IMR-90 (cell line): ENCODE results near the gene SV2B. TPM values are rescaled to one million over a fixed set of nuclear protein-coding genes. Genes with fewer than 3 reads are reported as not detected.

Experiments used
- ATAC-seq: fragments of 200-7000 bp; cut with Tn5 transposase; 2 replicates; pipeline ENCODE4 v1.9.1; 2020; ENCODE audit warnings: low read depth, mild to moderate bottlenecking, moderate library complexity
- BruUV-seq: library from RNA; stranded (reverse); fragments of 400-500 nt; replicated peaks from 2 replicates; lab custom pipeline; 2021; lab: Mats Ljungman, UMichigan
- CTCF ChIA-PET: fragments of 300-600 bp; formaldehyde crosslinking; extraction: SDS; loops from one replicate; lab custom pipeline; 2021; ENCODE audit warnings: antibody characterized with exemption; lab: Yijun Ruan, JAX
- POLR2A ChIA-PET: fragments of 300-600 bp; sonication (Branson Sonifier 250); formaldehyde crosslinking; loops from one replicate; lab custom pipeline; 2022; ENCODE audit warnings: antibody characterized with exemption; ENCODE audit not compliant: unreplicated experiment; lab: Charles Lee
- DNase-seq: peaks from one replicate; pipeline ENCODE4 v3.0.0; 2013
- H2AFZ ChIP-seq: replicated peaks from 2 replicates; pipeline ENCODE3; 2013; ENCODE audit warnings: low read length, mild to moderate bottlenecking; ENCODE audit not compliant: poor library complexity
- H2AK5ac ChIP-seq: 2 replicates; pipeline ENCODE4 v1.6.1; 2013; ENCODE audit warnings: low read depth, low read length, inconsistent platforms
- H2AK9ac ChIP-seq: replicated peaks from 2 replicates; pipeline ENCODE3; 2013; ENCODE audit warnings: mild to moderate bottlenecking, low read depth, low read length, moderate library complexity; ENCODE audit not compliant: poor library complexity
- H2BK120ac ChIP-seq: 2 replicates; pipeline ENCODE4 v1.6.1; 2013; ENCODE audit warnings: low read depth, low read length, inconsistent platforms
- H2BK15ac ChIP-seq: 3 replicates; pipeline ENCODE4 v1.6.1; 2013; ENCODE audit warnings: low read depth, low read length, inconsistent platforms
- H2BK20ac ChIP-seq: 2 replicates; pipeline ENCODE4 v1.6.1; 2013; ENCODE audit warnings: low read depth, mild to moderate bottlenecking, inconsistent platforms, low read length, moderate library complexity
- H2BK5ac ChIP-seq: 2 replicates; pipeline ENCODE4 v1.6.1; 2013; ENCODE audit warnings: mild to moderate bottlenecking, low read depth, low read length, inconsistent platforms; ENCODE audit not compliant: poor library complexity, severe bottlenecking
- H3K14ac ChIP-seq: replicated peaks from 2 replicates; pipeline ENCODE4 v1.6.1; 2013; ENCODE audit warnings: low read depth, low read length, inconsistent platforms
- H3K18ac ChIP-seq: 2 replicates; pipeline ENCODE4 v1.6.1; 2013; ENCODE audit warnings: low read depth, low read length, control low read depth
- H3K23ac ChIP-seq: 2 replicates; pipeline ENCODE4 v1.6.1; 2013; ENCODE audit warnings: low read depth, low read length, inconsistent platforms
- H3K27ac ChIP-seq: 2 replicates; pipeline ENCODE4 v1.5.1; 2013; ENCODE audit warnings: mild to moderate bottlenecking, control low read depth, low read length; ENCODE audit not compliant: insufficient read depth
- H3K27me3 ChIP-seq: 2 replicates; pipeline ENCODE4 v1.6.1; 2013; ENCODE audit warnings: low read length; ENCODE audit not compliant: control insufficient read depth, insufficient read depth
- H3K36me3 ChIP-seq: 2 replicates; pipeline ENCODE4 v1.6.1; 2013; ENCODE audit warnings: low read length, mixed read lengths; ENCODE audit not compliant: control insufficient read depth, insufficient read depth
- H3K4ac ChIP-seq: 2 replicates; pipeline ENCODE4 v1.6.1; 2013; ENCODE audit warnings: low read depth, low read length, inconsistent platforms
- H3K4me1 ChIP-seq: 2 replicates; pipeline ENCODE4 v1.6.1; 2013; ENCODE audit warnings: low read length, mixed read lengths; ENCODE audit not compliant: control insufficient read depth, insufficient read depth
- H3K4me2 ChIP-seq: 2 replicates; pipeline ENCODE4 v1.6.1; 2013; ENCODE audit warnings: low read depth, mild to moderate bottlenecking, control low read depth, low read length, moderate library complexity
- H3K4me3 ChIP-seq: 2 replicates; pipeline ENCODE4 v1.5.1; 2013; ENCODE audit warnings: low read depth, mild to moderate bottlenecking, control low read depth, low read length, moderate library complexity; ENCODE audit not compliant: insufficient read depth
- H3K56ac ChIP-seq: 2 replicates; pipeline ENCODE4 v1.6.1; 2013; ENCODE audit warnings: low read length, inconsistent platforms; ENCODE audit not compliant: insufficient read depth; ENCODE audit errors: extremely low read depth
- H3K79me1 ChIP-seq, 2 experiments: 2 replicates each; pipeline ENCODE4 v1.6.1; 2013; ENCODE audit warnings: low read length in 2 of 2, inconsistent platforms in 1 of 2, low read depth in 1 of 2
- H3K9ac ChIP-seq: 2 replicates; pipeline ENCODE4 v1.6.1; 2013; ENCODE audit warnings: low read depth, low read length, control low read depth
- H3K9me1 ChIP-seq: 2 replicates; pipeline ENCODE4 v1.6.1; 2013; ENCODE audit warnings: low read length, inconsistent platforms; ENCODE audit not compliant: insufficient read depth
- H3K9me3 ChIP-seq: 2 replicates; pipeline ENCODE4 v1.6.1; 2013; ENCODE audit warnings: low read length; ENCODE audit not compliant: control insufficient read depth, insufficient read depth
- H4K20me1 ChIP-seq: 2 replicates; pipeline ENCODE4 v1.6.1; 2013; ENCODE audit warnings: low read length, inconsistent platforms; ENCODE audit not compliant: insufficient read depth
- H4K5ac ChIP-seq: 2 replicates; pipeline ENCODE4 v1.6.1; 2013; ENCODE audit warnings: mild to moderate bottlenecking, low read depth, low read length, control low read depth
- H4K8ac ChIP-seq, 2 experiments: 2 replicates each; pipeline ENCODE4 v1.6.1; 2013; ENCODE audit warnings: low read depth in 2 of 2, low read length in 2 of 2, control low read depth in 1 of 2, inconsistent platforms in 1 of 2
- H4K91ac ChIP-seq: 2 replicates; pipeline ENCODE4 v1.6.1; 2013; ENCODE audit warnings: low read depth, low read length, inconsistent platforms; ENCODE audit not compliant: insufficient read depth
- CTCF ChIP-seq: conservative IDR thresholded peaks from 2 replicates; pipeline ENCODE4 v1.5.1; 2012; ENCODE audit warnings: mild to moderate bottlenecking, low read depth, low read length, improper control_type of control experiment
- NFE2L2 ChIP-seq: fragments of 150-350 bp; IDR thresholded peaks from 2 replicates; pipeline ENCODE4 v1.6.1; 2016; ENCODE audit warnings: low read depth, mild to moderate bottlenecking, low read length
- WGBS, 2 experiments: methylation state at CpG; one replicate each; pipeline versions ENCODE4 v1.1.5 to v1.1.7; 2013; ENCODE audit warnings: missing lambda C conversion rate in 2 of 2; ENCODE audit not compliant: insufficient read length in 1 of 2; ENCODE audit errors: extremely low coverage in 2 of 2; 5-methylcytosine and 5-hydroxymethylcytosine counted together
- dilution Hi-C: fragments of 300-500 bp; cut with HindIII; formaldehyde crosslinking; loops from one replicate; pipeline ENCODE4 v1.14.3; 2018; ENCODE audit warnings: low sequenced_read_pairs; ENCODE audit not compliant: unreplicated experiment
- in situ Hi-C: fragments of 300-500 bp; cut with MboI; formaldehyde crosslinking; loops from 3 replicates; pipeline ENCODE4 v1.14.3; 2019; ENCODE audit warnings: low sequenced_read_pairs, inconsistent platforms, mixed read lengths
- intact Hi-C: fragments of 100-400 bp; cut with micrococcal nuclease; formaldehyde crosslinking; loops from 2 replicates; pipeline ENCODE4 v1.10.0; 2022
- polyA plus RNA-seq, 3 experiments: library from polyadenylated mRNA; depleted of rRNA; stranded (reverse); fragments of >200 nt; gene quantifications; 2 replicates each; pipeline ENCODE4 v1.2.3, GENCODE V29; 2012; ENCODE audit warnings: low replicate concordance in 1 of 3
- total RNA-seq: library from RNA; depleted of rRNA; stranded (reverse); fragments of >200 nt; gene quantifications from 2 replicates; pipeline ENCODE4 v1.2.3, GENCODE V29; 2012

The SV2B gene
- total and polyA plus RNA-seq, 2 of the 4 experiments (the other 2 are of a cell fraction), result not detected

GRCh38 chr15:91099616-91099994 is 452 bp upstream of the SV2B start:
- no peaks in the 10 kb centered on the region for H3K36me3 ChIP-seq
- in situ Hi-C loops (no loop called here), dilution Hi-C loops (no loop called here), intact Hi-C loops (no loop called here)
- H4K8ac ChIP-seq, result no peak overlapping the region
- H3K27me3 ChIP-seq, result peaks cover 35% of the 10 kb centered on the region
- no TSS peak for BruUV-seq
- POLR2A ChIA-PET, result no interaction called here
- no peak overlapping the region for H3K4ac ChIP-seq
- H3K27ac ChIP-seq, result no peak overlapping the region
- no peaks in the 10 kb centered on the region for H3K9me3 ChIP-seq
- no peak overlapping the region for H3K18ac ChIP-seq
- H3K23ac ChIP-seq, result no peak overlapping the region
- H3K4me2 ChIP-seq, result peak overlapping the region; percentile 68
- DNase-seq, result peak; percentile 42
- H2BK120ac ChIP-seq, result no peak overlapping the region
- H2AFZ ChIP-seq, result peak overlapping the region; percentile 76
- CTCF ChIA-PET, result interaction anchor here (0.6 kb wide), 1 partner anchor 62 kb away, joined by 4 read pairs; no protein-coding TSS in a partner anchor
- no peak overlapping the region for H2BK15ac ChIP-seq
- no peaks in the 10 kb centered on the region for H3K79me1 ChIP-seq
- H3K9me1 ChIP-seq, result no peaks in the 10 kb centered on the region
- no peak overlapping the region for H3K9ac ChIP-seq
- no peak overlapping the region for H3K4me3 ChIP-seq
- no peak overlapping the region for H2AK5ac ChIP-seq
- no peak overlapping the region for H3K56ac ChIP-seq
- H2BK5ac ChIP-seq, result no peak overlapping the region
- no peak overlapping the region for H4K91ac ChIP-seq
- H2BK20ac ChIP-seq, result no peak overlapping the region
- H3K14ac ChIP-seq, result no peak overlapping the region
- H3K4me1 ChIP-seq, result no peaks in the 10 kb centered on the region
- ATAC-seq, result peak; percentile 58
- no peak overlapping the region for H4K5ac ChIP-seq
- H2AK9ac ChIP-seq, result no peak overlapping the region
- WGBS, 2 experiments, result no CpG with 5 or more reads among the region's 22 CpGs
- TF ChIP-seq NFE2L2, result no peak
- TF ChIP-seq CTCF, result peak; percentile 12; the same call in 1 of the 2 replicates
- no peaks in the 10 kb centered on the region for H4K20me1 ChIP-seq
